ENCODE measurements around the gene FLACC1.

- TF ChIP-seq POLR2AphosphoS5 (IDR thresholded peaks at IDR 0.05; ENCODE audit: borderline replicate concordance, low read depth, low read length), result no peak
- TF ChIP-seq EZH2 (IDR thresholded peaks at IDR 0.05), result no peak
- no peak for TF ChIP-seq FOXP2 (optimal IDR thresholded peaks at IDR 0.05; ENCODE audit: control extremely low read depth, extremely low read length, insufficient read depth)
Measured at GRCh38 chr2:201360256-201360655, 3.1 kb upstream of the FLACC1 start.
